HepG2 (cell line): ENCODE results near the gene SERPINB10. TPM values are rescaled to one million over a fixed set of nuclear protein-coding genes. Genes with fewer than 3 reads are reported as not detected.

Source experiments
- ATM ChIP-seq: fragments of 450-650 bp; IDR thresholded peaks from 2 replicates; pipeline ENCODE4 v1.7.1; 2017; ENCODE audit warnings: mild to moderate bottlenecking, borderline replicate concordance
- CENPT ChIP-seq: sonication (generic); formaldehyde crosslinking; IDR thresholded peaks from 2 replicates; pipeline ENCODE4 v1.8.0; 2022; ENCODE audit warnings: low read depth, mild to moderate bottlenecking, moderate library complexity, missing genetic modification reagents
- CSRNP2 ChIP-seq: sonication (generic); formaldehyde crosslinking; conservative IDR thresholded peaks from 2 replicates; pipeline ENCODE4 v1.8.0; 2022; ENCODE audit warnings: low read depth, missing genetic modification reagents
- FOXJ3 ChIP-seq: sonication (generic); formaldehyde crosslinking; IDR thresholded peaks from 2 replicates; pipeline ENCODE4 v1.4.0; 2020; ENCODE audit warnings: missing genetic modification reagents, mild to moderate bottlenecking, borderline replicate concordance
- HMGA1 ChIP-seq: sonication (generic); formaldehyde crosslinking; conservative IDR thresholded peaks from 2 replicates; pipeline ENCODE4 v1.4.0; 2020; ENCODE audit warnings: missing genetic modification reagents
- MBD4 ChIP-seq: IDR thresholded peaks from 2 replicates; pipeline ENCODE4 v1.6.1; 2012; ENCODE audit warnings: low read length, inconsistent platforms, borderline replicate concordance
- MXD1 ChIP-seq: sonication (generic); formaldehyde crosslinking; IDR thresholded peaks from 2 replicates; pipeline ENCODE4 v1.4.0; 2020; ENCODE audit warnings: mild to moderate bottlenecking, missing genetic modification reagents
- RARA ChIP-seq: IDR thresholded peaks from 2 replicates; pipeline ENCODE4 v1.6.1; 2016; ENCODE audit warnings: missing genetic modification reagents, missing compliant biosample characterization
- RBFOX2 ChIP-seq: fragments of 200-400 bp; formaldehyde crosslinking; IDR thresholded peaks from 2 replicates; pipeline ENCODE4 v1.6.1; 2017; ENCODE audit warnings: low read depth, mild to moderate bottlenecking, low read length
- RBM22 ChIP-seq: fragments of 200-400 bp; formaldehyde crosslinking; optimal IDR thresholded peaks from 2 replicates; pipeline ENCODE3; 2017; ENCODE audit warnings: mild to moderate bottlenecking, low read length, moderate library complexity
- SAFB2 ChIP-seq: sonication (generic); formaldehyde crosslinking; IDR thresholded peaks from 2 replicates; pipeline ENCODE4 v1.5.1; 2020; ENCODE audit warnings: missing genetic modification reagents, low read depth, mild to moderate bottlenecking, borderline replicate concordance
- WIZ ChIP-seq: sonication (generic); formaldehyde crosslinking; IDR thresholded peaks from 2 replicates; pipeline ENCODE4 v1.5.1; 2020; ENCODE audit warnings: mild to moderate bottlenecking, missing genetic modification reagents
- ZFP36 ChIP-seq: fragments of 150-350 bp; IDR thresholded peaks from 2 replicates; pipeline ENCODE4 v1.6.1; 2018; ENCODE audit warnings: borderline replicate concordance, low read length, low read depth; ENCODE audit not compliant: partially characterized antibody
- ZKSCAN8 ChIP-seq: IDR thresholded peaks from 2 replicates; pipeline ENCODE4 v1.6.1; 2016; ENCODE audit warnings: borderline replicate concordance, missing genetic modification reagents, missing compliant biosample characterization
- ZNF747 ChIP-seq: sonication (generic); formaldehyde crosslinking; IDR thresholded peaks from 2 replicates; pipeline ENCODE4 v1.8.1; 2023; ENCODE audit warnings: missing genetic modification reagents, mild to moderate bottlenecking, borderline replicate concordance
- ZNF766 ChIP-seq: sonication (generic); formaldehyde crosslinking; IDR thresholded peaks from 2 replicates; pipeline ENCODE4 v1.5.0; 2020; ENCODE audit warnings: missing genetic modification reagents, borderline replicate concordance
- ZSCAN21 ChIP-seq: sonication (generic); formaldehyde crosslinking; IDR thresholded peaks from 2 replicates; pipeline ENCODE4 v1.8.0; 2022; ENCODE audit warnings: mild to moderate bottlenecking, missing genetic modification reagents, moderate library complexity, borderline replicate concordance
- ZZZ3 ChIP-seq: sonication (generic); formaldehyde crosslinking; IDR thresholded peaks from 2 replicates; pipeline ENCODE4 v1.4.0; 2020; ENCODE audit warnings: missing genetic modification reagents, mild to moderate bottlenecking, borderline replicate concordance
- polyA plus RNA-seq, 8 experiments: library from polyadenylated mRNA; depleted of rRNA in 3 of 8; stranded (reverse) in 7 of 8; unstranded in 1 of 8; fragments of >200 nt; fragmentation: Illumina TruSeq in 4 of 8; extraction: Trizol in 4 of 8; gene quantifications; 2 replicates each; pipeline versions ENCODE4 v1.2.1 to v1.2.3, GENCODE V29; 2011 to 2016; ENCODE audit warnings: low read depth in 4 of 8, missing spikeins in 1 of 8, mixed read lengths in 1 of 8; ENCODE audit not compliant: insufficient read depth in 1 of 8
- total RNA-seq, 5 experiments: library from RNA; depleted of rRNA; stranded (reverse); fragments of >200 nt; fragmentation: Illumina TruSeq; extraction: Trizol; gene quantifications; 2 replicates each; pipeline ENCODE4 v1.2.3, GENCODE V29; 2016; ENCODE audit warnings: low read depth in 1 of 5
- TF ChIP-seq, protein P1 (sequence below): sonication (generic); formaldehyde crosslinking; IDR thresholded peaks from 2 replicates; pipeline ENCODE4 v1.9.0; 2022; ENCODE audit warnings: low read depth, missing genetic modification reagents
- TF ChIP-seq, protein P2 (sequence below): sonication (generic); formaldehyde crosslinking; IDR thresholded peaks from 2 replicates; pipeline ENCODE4 v1.4.0; 2020; ENCODE audit warnings: mild to moderate bottlenecking, low read depth, missing genetic modification reagents
- TF ChIP-seq, protein P3 (sequence below), 2 experiments: sonication (generic) in 1 of 2; formaldehyde crosslinking in 1 of 2; IDR thresholded peaks; 2 replicates each; pipeline versions ENCODE4 v1.5.1 to v1.6.1; 2011 to 2020; ENCODE audit warnings: borderline replicate concordance in 1 of 2, low read depth in 1 of 2, low read length in 1 of 2, mild to moderate bottlenecking in 1 of 2, missing genetic modification reagents in 1 of 2, moderate library complexity in 1 of 2

SERPINB10 gene
- total and polyA plus RNA-seq, 2 of the 13 experiments (the other 11 are each of a cell fraction or from before 2014, with no cell fraction given): not detected

DNA sequence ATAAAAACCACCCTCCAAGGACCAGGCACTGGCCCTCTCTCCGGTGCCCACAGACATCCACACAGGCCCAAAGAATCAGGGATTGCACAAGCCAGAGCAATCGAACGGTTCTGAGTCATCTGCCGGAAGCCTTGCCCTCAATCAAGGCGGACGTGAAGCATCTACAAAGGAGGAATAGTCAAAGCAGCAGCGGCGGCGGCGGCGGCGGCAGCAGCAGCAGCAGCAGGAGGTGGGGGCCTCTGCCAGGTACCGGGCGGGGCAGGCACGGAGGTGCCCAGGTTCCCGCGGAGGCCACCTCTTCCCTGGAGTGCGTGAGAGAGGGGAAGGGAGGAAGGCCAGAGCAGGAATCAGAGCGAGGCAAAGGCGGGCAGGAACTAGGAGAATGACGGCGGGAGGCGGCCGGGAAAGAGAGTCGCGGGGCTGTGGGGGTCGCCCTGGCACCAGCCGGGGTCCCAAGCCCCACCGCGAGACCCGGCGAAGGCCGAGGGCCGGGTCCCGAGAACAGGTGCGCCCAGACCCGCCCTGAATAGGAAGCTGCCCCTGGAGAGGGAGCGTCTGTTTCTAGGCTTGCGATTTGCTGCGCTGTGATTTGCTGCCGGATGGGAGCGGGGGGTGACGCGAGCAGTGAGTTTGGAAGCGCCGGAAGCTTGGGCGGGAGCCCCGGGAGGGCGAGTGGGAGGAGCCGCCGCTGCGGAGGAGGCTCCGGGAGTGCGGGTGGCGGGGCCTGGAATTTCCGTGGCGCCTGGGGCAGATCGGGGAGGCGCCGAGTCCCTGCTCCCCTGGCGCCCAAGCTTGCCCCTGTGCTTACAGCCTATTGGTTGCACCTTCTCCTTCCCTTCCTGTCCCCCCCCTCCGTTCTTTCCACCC is 62.4 kb downstream of the SERPINB10 start, which contains the start of gene SERPINB8 (continued):
- TF ChIP-seq, protein P1, sequence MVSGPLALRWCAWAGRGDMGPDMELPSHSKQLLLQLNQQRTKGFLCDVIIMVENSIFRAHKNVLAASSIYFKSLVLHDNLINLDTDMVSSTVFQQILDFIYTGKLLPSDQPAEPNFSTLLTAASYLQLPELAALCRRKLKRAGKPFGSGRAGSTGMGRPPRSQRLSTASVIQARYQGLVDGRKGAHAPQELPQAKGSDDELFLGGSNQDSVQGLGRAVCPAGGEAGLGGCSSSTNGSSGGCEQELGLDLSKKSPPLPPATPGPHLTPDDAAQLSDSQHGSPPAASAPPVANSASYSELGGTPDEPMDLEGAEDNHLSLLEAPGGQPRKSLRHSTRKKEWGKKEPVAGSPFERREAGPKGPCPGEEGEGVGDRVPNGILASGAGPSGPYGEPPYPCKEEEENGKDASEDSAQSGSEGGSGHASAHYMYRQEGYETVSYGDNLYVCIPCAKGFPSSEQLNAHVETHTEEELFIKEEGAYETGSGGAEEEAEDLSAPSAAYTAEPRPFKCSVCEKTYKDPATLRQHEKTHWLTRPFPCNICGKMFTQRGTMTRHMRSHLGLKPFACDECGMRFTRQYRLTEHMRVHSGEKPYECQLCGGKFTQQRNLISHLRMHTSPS (CRISPR knock-in tag): no peak
- TF ChIP-seq MXD1 (CRISPR knock-in tag) (no peak), WIZ (peak; percentile 76; the same call in 1 of the 2 replicates), SAFB2 (CRISPR knock-in tag) (no peak), RBM22 (no peak), ZKSCAN8 (CRISPR knock-in tag) (no peak), ZNF766 (CRISPR knock-in tag) (no peak), HMGA1 (no peak), ZSCAN21 (CRISPR knock-in tag) (peak; percentile 43; the same call in 1 of the 2 replicates), CSRNP2 (CRISPR knock-in tag) (no peak), ATM (no peak), ZNF747 (no peak), ZZZ3 (CRISPR knock-in tag) (no peak), RARA (peak; percentile 9; the same call in 1 of the 2 replicates), CENPT (CRISPR knock-in tag) (no peak), ZFP36 (no peak), RBFOX2 (peak; percentile 89), MBD4 (no peak), FOXJ3 (CRISPR knock-in tag) (no peak)
- TF ChIP-seq, protein P2, sequence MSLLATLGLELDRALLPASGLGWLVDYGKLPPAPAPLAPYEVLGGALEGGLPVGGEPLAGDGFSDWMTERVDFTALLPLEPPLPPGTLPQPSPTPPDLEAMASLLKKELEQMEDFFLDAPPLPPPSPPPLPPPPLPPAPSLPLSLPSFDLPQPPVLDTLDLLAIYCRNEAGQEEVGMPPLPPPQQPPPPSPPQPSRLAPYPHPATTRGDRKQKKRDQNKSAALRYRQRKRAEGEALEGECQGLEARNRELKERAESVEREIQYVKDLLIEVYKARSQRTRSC: no peak
- TF ChIP-seq, protein P3, sequence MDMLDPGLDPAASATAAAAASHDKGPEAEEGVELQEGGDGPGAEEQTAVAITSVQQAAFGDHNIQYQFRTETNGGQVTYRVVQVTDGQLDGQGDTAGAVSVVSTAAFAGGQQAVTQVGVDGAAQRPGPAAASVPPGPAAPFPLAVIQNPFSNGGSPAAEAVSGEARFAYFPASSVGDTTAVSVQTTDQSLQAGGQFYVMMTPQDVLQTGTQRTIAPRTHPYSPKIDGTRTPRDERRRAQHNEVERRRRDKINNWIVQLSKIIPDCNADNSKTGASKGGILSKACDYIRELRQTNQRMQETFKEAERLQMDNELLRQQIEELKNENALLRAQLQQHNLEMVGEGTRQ (IDR thresholded peaks at IDR 0.05; ENCODE audit: low read depth, low read length): no peak
- TF ChIP-seq, protein P3 (CRISPR knock-in tag; IDR thresholded peaks at IDR 0.05; ENCODE audit: borderline replicate concordance): no peak
